Fibroblast of skin of abdomen (primary cell): ENCODE measurements around the gene MED13L.

Experiments
- DNase-seq: peaks from one replicate; pipeline ENCODE4 v3.0.0-alpha.2; 2013

MED13L gene

DNA sequence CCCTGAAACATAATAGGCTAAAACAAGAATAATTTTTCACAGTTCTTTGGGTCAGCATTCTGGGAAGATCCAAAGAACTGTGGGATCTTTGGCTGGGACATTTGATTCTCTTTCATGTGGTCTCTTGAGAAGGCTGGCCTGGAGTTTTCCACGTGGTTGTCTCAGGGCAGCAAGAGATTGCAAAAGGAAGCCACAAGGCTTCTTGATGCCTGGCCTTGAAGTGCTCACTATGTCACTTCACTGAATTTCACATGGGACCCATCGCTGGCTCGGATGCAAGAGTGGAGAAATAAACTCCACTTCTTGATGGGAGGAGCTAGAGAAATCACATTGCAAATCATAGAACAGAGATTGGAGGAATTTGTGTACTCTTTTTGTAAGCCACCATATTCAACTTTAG lies 343.4 kb downstream of the MED13L start:
- no peak for DNase-seq

DNA sequence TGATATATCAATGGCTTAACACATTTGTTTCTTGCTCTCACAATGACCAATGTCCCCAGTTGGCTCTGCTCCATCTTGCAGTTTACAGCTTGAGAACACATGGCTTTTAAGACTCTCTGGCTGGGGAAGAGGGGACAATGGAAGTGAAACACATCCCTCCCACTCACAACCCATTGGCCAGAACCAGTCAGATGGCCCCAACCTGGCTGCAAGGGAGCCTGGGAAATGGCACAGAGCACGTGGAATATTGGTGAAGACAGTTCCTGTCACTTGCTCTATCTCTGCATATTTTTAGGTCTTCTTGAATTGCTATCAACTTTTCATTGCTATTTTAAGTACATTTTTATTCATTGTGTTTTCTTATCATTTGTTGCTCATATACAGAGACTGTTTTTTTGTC lies 345.4 kb downstream of the MED13L start:
- no peak for DNase-seq

DNA sequence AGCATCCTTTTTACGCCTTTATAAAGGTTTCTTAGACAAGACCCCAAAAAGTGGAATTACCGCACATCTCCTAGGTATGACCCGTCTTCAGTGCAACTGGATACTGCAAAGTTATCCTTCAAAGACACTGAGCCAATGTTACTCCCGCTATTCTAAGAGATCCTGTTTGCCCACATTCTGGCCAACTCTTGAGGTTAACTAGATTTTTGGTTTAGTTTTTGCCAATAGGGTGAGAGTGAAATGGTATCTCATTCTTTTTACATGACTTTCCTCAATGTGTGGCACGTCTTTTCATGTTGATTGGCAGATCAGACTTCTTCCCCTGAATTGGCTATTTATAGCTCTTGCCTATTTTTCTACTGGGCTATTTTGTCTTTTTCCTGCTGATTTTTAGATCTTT lies 347.2 kb downstream of the MED13L start:
- DNase-seq, result no peak

DNA sequence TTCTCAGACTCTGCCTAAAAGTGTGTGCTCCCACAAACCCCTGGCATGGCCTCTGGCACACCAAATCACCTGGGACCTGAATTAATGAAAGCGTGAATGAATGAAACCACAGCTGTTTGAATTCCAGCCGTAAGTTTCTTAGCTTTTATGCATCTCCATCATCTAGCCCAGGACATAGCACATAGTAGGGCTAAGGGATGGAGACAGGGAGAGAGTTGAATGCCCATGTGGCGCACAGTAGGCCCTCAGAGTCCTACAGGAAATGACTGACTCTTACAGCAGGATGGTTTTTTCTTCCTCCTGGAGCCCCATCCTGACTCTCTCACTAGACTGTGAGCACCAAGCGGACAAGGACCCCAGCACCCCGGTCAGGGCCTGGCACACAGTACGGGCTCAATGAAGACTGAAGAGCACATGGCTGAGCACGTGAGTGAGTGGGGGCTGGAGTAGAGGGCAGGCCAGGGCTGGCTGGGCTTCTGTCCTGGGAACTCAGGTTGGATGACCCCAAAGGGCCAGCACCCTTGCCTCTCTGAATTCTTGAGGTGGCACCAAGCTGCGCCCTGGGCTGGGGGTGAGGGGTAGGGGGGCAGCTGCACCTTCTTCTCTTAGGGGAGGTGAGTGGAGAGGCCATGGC lies 351.3 kb downstream of the MED13L start:
- DNase-seq, result no peak

DNA sequence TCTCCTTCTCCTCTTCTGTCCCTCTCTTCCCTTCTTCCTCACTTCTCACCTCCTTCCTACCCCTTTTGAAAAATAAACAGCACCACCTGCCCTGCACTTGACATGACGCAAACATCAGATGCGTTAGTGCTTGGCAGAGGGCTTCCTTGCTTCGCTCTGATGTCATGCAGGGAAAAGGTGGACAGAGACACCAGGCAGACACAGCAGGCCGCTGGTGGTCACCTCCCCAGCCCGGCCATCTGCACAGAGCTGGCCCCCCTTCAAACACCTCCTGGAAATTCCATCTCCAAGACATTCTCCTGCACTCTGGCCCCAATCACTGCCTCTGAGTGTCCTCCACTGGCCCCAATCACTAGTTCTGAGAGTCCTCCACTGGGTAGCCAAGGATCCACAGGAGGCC lies 353.6 kb downstream of the MED13L start:
- DNase-seq, result no peak

DNA sequence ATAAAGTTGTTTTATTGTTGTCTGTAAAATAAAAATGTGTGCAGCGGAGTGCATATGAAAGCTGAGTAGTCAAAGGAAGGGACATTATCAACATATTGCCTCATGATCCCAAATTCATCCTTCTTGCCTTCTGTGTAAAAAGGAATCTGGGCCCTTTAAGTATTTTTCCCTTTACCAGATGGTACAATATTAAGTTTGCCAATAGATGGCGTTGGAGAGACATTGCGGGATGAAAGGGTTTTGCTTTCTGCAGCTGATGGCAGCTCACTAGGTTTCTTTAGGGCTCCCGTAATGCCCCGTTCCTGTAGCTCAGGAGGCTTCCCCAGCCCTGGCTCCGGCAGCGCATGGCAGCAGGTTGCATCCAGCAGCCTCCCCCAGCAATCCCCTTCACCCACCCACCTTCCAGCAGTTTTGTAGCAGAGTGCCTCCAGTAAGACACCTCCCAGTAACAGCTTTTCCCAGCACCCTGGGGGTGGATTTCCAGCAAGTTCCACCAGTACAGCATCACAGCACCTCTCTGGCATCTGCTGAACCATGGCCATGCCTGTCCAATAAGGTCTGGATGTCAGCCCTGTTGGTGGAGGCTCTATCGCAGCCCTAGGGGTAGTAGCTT lies 354.4 kb downstream of the MED13L start:
- no peak for DNase-seq

DNA sequence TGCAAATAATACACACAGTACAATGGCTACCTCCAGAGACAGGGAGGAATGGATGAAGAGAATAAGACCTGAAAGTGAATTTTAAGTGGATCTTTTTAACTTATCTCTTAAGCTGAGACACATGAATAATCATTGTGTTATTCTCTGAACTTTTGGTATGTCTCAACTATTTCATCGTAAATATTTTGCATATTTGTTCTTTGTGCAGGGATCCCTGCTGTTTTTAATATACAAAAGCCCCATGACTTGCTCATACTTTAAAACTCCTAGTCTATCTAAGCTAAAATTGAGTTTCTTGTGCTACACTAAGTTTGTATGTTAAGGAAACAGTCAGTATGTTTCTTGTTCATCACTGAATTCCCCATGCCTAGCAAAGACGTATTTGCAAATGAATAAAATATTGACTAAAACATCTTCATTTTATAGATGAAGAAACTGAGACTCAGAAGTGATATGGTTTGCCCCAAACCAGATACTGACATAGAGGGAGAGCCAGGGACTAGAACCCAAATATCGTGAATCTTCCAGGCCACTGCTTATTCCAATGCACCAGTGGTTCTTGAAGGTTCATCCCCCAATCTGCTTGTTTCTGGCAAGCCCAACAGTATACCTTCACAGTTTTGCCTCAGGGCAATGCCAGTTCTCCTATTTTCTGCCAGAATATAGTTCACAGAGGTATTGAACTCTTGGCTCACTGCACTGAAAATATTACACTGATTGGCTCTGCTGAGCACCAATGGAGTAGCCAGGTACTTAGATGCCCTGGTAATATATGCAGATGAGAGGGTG lies 356.9 kb downstream of the MED13L start:
- peak; percentile 57 for DNase-seq

DNA sequence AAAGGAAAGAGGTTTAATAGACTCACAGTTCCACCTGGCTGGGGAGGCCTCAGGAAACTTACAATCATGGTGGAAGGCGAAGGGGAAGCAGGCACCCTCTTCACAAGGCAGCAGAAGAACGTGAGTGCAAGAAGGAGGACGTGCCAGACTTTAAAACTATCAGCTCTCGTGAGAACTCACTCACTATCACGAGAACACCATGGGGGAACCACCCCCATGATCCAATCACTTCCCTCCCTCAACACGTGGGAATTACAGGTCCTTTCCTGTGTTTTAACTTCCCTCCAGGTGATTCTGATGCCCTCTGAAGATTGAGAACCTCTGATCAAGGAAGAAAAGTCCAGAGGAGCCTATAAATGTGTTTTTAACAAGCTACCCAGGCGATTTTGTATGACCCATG lies 358.7 kb downstream of the MED13L start:
- DNase-seq, result no peak

DNA sequence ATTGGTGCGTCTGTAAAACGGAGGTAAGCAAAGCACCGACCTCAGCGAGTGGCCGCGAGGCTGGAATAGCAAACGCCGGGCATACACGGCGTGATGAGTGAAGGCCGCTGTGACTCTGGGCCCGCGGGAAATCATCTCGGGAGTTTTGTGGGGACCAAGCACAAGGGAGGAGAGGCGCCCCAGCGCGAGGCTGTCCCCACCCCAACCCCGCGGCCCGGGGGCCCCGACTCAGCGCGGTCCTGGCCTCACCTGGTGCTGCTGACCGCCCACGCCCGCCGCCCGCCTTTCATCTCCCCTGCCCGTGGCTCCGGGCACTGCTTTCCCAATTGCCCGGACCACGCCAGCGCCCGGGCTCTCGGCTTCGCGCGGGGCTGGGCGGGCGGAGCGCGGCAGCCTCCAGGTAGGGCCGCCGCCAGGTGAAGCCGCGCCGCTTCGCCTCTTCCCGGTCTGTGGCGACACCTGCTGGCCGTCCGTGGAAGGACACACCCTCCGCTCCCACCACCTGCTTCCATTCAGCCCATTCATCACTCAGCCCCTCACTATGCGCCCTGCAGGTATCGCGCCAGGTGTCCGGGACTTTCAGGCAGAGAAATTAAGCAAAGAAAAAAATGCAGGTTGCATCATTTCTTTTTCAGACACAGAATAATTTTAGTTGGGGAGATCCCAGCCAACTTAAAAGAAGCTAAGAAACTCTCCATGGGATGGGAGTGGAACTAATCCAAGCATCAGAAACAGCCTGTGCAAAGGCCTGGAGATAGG lies 360.4 kb downstream of the MED13L start:
- DNase-seq, result no peak

DNA sequence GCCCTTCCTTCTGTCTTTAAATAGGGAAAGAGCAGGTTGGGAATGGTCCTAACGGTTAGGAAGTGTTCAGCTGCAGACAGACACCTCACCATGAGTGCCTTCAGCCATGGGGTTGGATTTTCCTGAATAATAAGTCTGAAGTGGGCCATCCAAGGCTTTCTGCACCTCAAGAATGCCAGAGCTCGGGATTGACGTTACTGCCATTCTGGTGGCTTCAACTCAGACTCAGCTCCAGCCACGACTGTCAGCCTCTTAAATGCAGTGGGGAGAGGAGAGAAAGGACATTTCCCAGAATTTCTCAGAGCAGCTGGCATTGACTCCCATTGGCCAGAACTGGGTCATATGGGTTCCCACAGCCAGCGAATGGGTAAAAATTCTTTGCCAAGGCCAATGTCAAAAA lies 363.4 kb downstream of the MED13L start:
- DNase-seq, result no peak

DNA sequence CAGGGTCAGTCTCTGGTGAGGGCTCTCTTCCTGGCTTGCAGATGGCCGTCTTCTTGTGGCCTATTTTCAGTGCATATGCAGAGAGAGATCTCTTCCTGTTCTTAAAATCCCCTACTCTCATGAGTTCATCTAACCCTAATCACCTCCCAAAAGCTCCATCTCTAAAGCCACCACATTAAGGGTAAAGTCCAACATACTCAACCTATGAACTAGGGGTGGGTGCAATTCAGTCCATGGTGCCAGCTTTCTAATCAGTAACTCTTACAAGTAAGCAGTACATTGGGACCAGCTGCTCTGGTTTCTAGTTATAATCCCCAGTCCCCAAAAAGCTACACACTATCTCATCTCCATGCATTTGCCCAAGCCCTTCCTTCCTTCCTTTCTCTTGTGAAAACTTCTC lies 365.1 kb downstream of the MED13L start:
- no peak for DNase-seq

DNA sequence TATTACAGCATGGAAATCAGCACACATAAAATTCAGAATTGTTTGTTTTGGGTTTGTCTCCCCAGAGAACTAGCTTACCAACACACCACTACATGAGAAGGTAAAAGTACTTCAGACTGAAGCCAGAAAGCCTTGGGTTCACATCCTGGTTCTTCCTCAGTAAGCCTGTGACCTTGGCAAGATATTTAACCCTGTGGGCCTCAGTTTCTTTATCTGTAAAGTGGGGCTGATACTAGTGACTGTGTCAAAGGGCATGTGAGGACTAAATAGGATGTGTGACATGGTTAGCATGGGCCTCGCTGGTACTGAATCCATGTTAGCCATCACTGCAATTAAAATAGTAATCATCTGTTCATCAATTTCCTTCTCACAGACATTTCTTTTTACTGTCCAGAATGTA lies 366.1 kb downstream of the MED13L start:
- DNase-seq, result no peak

DNA sequence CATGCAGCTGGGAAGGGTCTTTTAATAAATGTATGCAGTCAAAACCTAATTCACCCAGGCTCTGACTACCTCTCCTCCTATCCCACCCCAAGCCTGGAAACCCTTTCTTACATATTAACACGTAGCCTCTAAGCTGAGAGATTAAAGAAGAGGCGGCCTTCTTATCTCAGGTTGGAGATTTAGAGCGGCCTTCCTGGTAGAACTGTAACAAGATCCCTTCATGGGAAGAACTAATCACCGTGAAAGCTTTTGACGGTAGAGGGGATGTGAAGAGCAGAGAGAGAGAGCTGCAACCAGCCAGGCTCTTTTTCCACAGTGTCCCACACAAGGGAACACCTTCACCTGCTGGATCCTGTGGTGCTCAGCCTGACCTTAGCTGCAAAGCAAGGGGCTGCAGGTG lies 367.4 kb downstream of the MED13L start:
- no peak for DNase-seq
